NCI-H1930 (cell line): ENCODE measurements around the gene SOCS1.

Experiments used
- DNase-seq, 2 experiments: peaks; one replicate each; lab custom pipeline; 2025; lab: John Stamatoyannopoulos, UW

The SOCS1 gene

DNA sequence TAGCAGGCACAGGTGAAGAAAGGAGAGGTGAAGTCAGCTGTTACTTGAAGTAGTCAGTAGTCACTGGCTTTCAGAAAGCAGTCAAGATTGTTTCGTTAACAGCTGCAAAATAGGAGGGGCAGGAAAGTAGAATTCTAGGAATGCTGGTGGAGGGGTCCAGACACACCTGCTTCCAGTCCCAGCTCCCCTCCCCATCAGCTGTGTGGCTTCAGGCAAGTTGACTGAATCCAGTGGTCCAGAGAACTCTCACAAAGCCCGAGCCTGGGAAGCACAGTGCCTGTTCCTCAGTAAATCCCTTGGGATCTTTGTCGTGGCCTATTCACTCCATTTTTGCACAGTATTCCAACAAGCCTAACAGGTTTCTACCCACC, 4.6 kb upstream of the SOCS1 start:
- DNase-seq, result no peak

GRCh38 chr16:11259655-11260595, 3.9 kb upstream of the SOCS1 start:
- DNase-seq, result no peak

DNA sequence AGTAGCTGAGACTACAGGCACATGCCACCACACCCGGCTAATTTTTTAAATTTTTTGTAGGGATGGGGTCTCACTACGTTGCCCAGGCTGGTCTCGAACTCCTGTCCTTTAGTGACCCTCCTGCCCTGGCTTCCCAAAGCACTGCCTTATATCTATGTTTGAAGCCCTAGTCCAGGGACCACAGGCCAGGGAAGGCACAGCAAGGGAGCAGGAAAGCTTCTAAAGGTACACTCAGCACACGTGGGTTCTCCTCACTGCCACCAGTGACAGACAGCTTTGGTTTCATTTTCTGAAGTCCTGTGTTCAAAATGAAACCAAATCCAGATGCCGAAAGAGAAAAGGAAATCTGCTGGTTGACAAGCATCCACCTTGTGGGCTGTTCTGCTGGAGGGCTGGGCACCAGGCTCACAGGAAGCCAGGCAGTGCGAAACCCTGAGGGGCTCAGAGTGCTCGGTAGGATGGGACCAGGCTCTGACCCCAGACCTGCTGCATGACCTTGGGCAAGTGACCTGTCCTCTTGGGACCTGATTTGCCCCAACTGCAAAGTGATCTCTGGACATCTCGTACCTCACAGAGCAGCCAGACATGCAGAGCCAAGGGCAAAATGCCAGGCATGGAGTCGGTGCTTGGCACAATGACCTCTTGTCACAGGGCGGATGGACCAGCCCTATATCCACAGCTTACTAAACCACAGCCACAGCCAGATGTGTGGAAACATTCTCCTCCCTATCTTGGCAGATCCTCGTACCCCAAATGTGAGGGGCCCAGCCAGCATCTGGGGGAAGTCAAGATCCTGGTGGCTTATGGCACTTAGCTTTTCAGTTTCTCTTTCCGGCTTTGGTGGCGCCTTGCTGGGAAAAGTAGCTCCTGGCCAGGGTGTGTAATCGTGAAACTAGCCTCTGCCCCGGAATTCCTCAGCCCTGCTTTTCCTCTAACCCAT, 2.8 kb upstream of the SOCS1 start:
- no peak for DNase-seq

GRCh38 chr16:11257131-11257938, 1.3 kb upstream of the SOCS1 start:
- DNase-seq, result peak; percentile 56 to 73

DNA sequence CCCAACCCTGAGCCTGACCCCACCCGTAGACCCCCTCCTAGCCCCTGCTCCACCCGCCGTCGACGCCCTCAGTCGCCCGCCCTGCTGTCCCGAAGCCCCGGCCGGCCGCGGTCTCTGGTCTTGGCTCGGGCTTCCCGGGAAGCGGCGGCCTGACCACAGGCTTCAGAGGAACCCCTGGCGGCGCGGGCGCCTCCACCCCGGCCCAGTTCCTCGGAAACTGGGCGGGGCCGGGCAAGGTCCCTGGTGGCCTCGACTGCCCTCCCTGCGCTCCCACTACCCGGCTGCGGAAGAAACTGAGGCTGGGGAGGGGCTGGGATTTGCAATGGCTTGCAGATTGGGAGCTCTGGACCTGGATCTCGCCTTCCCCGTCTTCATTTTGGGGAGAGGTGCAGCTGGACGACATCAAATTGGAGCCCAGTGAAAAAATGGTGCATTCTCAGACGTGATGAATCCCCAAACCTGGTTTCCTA, 692 bp upstream of the SOCS1 start:
- DNase-seq, result peak; percentile 30 to 31

- peak in 1 of 2 experiments; percentile 30 for DNase-seq
Observed at GRCh38 chr16:11254913-11255736, 879 bp downstream of the SOCS1 start.

- DNase-seq, result no peak
Observed at GRCh38 chr16:11253995-11254912, 1.8 kb downstream of the SOCS1 start.

DNA sequence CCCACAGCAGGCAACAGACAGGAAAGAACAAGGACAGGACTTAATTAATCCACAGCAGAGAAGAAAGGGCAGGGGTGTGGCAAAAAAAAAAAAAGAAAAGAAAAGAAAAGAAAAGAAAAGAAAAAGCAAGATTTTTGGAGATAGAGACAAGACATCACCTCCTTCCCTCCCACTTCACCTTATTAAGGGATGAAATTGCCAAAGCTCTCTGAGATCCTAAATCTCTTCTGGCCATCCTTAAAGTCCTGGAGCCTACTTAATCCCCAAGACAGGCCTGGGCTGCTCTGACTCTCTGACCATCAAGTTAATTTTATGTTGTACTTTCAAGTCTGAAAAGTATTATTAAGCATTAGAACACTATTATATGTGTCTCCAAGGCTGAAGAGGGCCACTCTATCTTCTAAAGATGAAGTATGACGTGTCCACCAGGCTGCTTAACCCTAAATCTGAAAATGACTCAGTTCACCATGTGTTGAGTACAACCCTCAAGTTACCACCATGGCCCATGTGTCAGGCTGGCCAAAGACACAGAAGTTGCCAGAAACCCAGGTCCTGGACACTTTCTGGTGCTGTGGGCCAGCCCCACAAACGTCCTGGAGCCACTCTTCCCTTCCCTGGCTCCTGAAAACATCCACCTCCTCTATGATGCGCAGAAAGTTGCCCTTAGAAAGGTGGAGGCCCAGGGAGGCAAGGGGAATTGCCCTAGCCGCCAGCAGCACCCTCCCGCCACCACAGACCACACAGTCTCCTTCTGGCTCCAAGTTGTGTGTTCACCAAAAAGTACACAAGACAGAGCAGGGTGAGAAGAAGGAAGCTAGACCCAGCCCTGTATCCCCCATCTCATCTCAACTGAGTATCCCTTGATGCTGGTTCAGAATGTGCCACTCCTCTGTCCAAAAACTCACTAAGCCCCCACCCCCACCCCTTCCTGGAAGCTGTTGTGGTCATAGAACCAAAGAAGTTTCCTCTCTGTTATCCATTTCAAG, 2.7 kb downstream of the SOCS1 start:
- no peak for DNase-seq

GRCh38 chr16:11252482-11252931, 3.5 kb downstream of the SOCS1 start:
- DNase-seq, result no peak

DNA sequence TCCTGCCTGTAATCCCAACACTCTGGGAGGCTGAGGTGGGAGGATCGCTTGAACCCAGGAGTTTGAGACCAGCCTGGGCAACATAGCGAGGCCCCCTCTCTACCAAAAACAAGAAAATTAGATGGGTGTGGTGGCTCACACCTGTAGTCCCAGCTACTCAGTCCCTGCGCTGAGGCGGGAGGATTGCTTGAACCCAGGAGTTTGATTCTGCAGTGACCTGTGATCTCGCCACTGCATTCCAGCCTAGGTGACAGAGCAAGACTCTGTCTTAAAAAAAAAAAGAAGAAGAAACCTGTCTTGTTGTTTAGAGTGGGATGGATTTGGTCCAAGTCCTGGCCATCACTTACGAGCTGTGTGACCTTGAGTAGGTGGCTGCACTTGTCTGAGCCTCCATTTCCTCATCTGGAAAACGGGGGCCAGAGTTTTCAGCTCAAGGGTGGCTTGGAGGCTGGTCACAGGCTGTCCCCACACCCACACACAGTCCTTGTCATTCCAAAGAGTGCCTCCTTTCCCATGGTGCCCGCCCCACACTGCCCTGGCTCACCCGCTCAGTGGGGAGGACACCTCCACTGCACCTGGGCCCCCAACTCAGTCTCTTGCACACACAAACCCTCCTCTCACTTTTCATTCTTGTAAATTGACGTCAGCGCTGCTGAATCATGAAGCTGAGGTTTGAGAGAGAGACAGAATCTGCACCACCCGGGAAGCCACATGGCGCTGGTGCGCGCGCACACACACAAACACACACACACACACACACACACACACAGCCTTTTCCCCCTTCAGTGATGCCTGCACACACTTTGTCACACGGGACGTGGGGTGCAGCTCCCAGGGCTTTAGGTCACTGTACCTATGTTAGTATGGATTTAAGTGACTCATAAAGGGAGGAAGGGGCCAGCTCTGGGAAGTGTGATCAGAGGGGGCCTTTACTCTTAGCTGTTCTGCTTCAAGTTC, 4.2 kb downstream of the SOCS1 start:
- DNase-seq, result no peak

DNA sequence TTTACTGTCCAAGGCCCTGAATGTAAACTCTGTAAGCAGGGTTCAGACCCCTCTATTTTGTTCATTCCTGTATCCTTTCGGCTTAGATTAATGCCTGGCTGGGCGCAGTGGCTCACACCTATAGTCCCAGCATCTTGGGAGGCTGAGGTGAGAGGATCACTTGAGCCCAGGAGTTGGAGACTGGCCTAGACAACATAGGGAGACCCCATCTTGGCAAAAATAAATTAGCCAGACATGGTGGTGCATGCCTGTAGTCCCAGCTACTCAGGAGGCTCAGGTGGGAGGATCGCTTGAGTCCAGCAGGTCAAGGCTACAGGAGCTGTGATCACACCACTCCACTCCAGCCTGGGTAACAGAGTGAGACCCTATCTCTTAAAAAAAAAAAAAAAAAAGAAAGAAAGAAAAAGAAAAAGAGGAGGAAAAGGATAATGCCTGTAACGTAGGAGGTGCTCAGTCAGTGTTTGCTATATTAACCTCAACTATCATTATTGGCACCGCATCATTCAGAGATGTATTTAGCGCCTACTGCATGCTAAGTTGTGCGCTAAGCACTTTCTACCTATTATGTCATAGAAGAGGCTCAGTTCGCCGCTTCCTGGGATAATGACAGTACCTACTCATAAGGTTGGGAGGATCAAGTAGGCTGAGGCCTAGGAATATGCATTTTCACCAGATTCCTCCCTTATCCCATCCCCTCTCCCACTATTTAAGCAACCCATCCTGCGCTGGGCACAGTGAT, 5.0 kb downstream of the SOCS1 start:
- no peak for DNase-seq

GRCh38 chr16:11250091-11250785, 5.8 kb downstream of the SOCS1 start:
- no peak for DNase-seq

- no peak for DNase-seq
Observed at GRCh38 chr16:11249233-11250061, 6.6 kb downstream of the SOCS1 start.

DNA sequence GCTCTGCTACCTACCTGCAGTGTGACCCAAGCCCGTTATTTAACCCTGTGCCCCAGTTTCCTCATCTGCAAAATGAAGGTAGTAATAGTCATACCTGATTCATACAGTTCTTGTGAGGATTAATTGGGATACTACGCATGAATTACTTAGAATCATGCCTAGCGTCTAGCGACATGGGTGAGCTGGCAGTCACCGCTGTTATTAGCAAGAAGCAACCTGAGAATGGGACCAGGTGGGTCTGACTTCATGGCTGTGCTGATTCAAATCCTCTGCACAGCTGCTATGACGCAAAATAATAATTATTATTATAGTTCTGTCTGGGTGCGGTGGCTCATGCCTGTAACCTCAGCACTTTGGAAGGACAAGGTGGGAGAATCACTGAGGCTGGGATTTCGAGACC, 7.9 kb downstream of the SOCS1 start:
- no peak for DNase-seq

- no peak for DNase-seq
Observed at GRCh38 chr16:11245988-11246387, 10.0 kb downstream of the SOCS1 start.
